Uterus (tissue), 4 donors: ENCODE results near the gene MYO1D. TPM values are rescaled to one million over a fixed set of nuclear protein-coding genes. Genes with fewer than 3 reads are reported as not detected.

Experiments used
- DNase-seq, 2 donors: peaks; one replicate each; pipeline ENCODE4 v3.0.0-alpha.2; 2019 to 2020
- H3K27ac ChIP-seq, 2 donors: fragments of 200-600 bp; sonication (generic); 1 replicate in 1 of 2; 2 replicates in 1 of 2; pipeline ENCODE4 v1.5.1; 2016 to 2018
- H3K27me3 ChIP-seq, 2 donors: fragments of 200-600 bp; sonication (generic); one replicate each; pipeline ENCODE4 v1.5.1; 2018 to 2019; ENCODE audit warnings: control low read depth in 1 of 2
- H3K36me3 ChIP-seq, 2 donors: fragments of 200-600 bp; sonication (generic); one replicate each; pipeline ENCODE4 v1.5.1; 2019; ENCODE audit warnings: control low read depth in 1 of 2
- H3K4me1 ChIP-seq, 2 donors: fragments of 200-600 bp; sonication (generic); one replicate each; pipeline ENCODE4 v1.5.1; 2018 to 2019; ENCODE audit warnings: control low read depth in 1 of 2
- H3K4me3 ChIP-seq, 2 donors: fragments of 200-600 bp; sonication (generic); 1 replicate in 1 of 2; 2 replicates in 1 of 2; pipeline ENCODE4 v1.5.1; 2018 to 2019; ENCODE audit warnings: mild to moderate bottlenecking in 1 of 2
- H3K9me3 ChIP-seq, 2 donors: fragments of 200-600 bp; sonication (generic); one replicate each; pipeline ENCODE4 v1.5.1; 2019; ENCODE audit warnings: control low read depth in 1 of 2
- CTCF ChIP-seq, 4 experiments: fragments of 200-600 bp in 2 of 4; fragments of 450-650 bp in 2 of 4; sonication (generic) in 2 of 4; IDR thresholded peaks; one replicate each; pipeline ENCODE4 v1.5.1; 2016 to 2019; ENCODE audit warnings: antibody characterized with exemption in 4 of 4, mild to moderate bottlenecking in 2 of 4, moderate library complexity in 1 of 4
- POLR2A ChIP-seq, 2 donors: fragments of 450-650 bp; IDR thresholded peaks; one replicate each; pipeline ENCODE4 v1.6.1; 2016; ENCODE audit warnings: antibody characterized with exemption in 2 of 2, mild to moderate bottlenecking in 1 of 2, moderate library complexity in 1 of 2
- intact Hi-C: fragments of 100-400 bp; cut with DNase I; formaldehyde crosslinking; loops from one replicate; pipeline ENCODE4 v1.15.1; 2023; ENCODE audit warnings: low total_unique reads
- total RNA-seq, 4 donors: library from RNA; depleted of rRNA in 3 of 4; stranded (reverse); fragments of >200 nt in 3 of 4; gene quantifications; one replicate each; pipeline versions ENCODE4 v1.1.0 to v1.2.4, GENCODE V29; 2014 to 2023
- donor health status: DM: yes; HTN: yes; CAD: no.

MYO1D gene
- total RNA-seq, 4 donors from 2014 or later, result 20.4 to 55.2 (median 30.6) TPM

- no peaks in the 10 kb centered on the region for H3K36me3 ChIP-seq
- H3K27ac ChIP-seq, result peak overlapping the region in 1 of 2 donors; percentile 11
- H3K27me3 ChIP-seq, result no peaks in the 10 kb centered on the region
- H3K4me3 ChIP-seq, result peak overlapping the region; percentile 39 to 40
- H3K9me3 ChIP-seq, result no peaks in the 10 kb centered on the region
- DNase-seq, result peak in 1 of 2 donors; percentile 22
- TF ChIP-seq CTCF (IDR thresholded peaks at IDR 0.05), result no peak
- no peak for TF ChIP-seq POLR2A (IDR thresholded peaks at IDR 0.05)
- intact Hi-C loops, result no loop called here
- H3K4me1 ChIP-seq, result no peaks in the 10 kb centered on the region
Observed at GRCh38 chr17:32519228-32520103, 357.5 kb downstream of the MYO1D start.

GRCh38 chr17:32518646-32519227, 358.2 kb downstream of the MYO1D start:
- Histone ChIP-seq H3K4me3 (peak overlapping the region; percentile 39 to 40), H3K9me3 (no peaks in the 10 kb centered on the region), H3K4me1 (no peaks in the 10 kb centered on the region), H3K36me3 (no peaks in the 10 kb centered on the region), H3K27me3 (no peaks in the 10 kb centered on the region), H3K27ac (peak overlapping the region in 1 of 2 donors; percentile 11)
- intact Hi-C loops, result no loop called here
- TF ChIP-seq POLR2A (IDR thresholded peaks at IDR 0.05) (no peak), CTCF (IDR thresholded peaks at IDR 0.05) (no peak)
- DNase-seq, result no peak

GRCh38 chr17:32517982-32518381, 358.9 kb downstream of the MYO1D start:
- intact Hi-C loops, result no loop called here
- DNase-seq, result no peak
- H3K36me3 ChIP-seq, result no peaks in the 10 kb centered on the region
- no peaks in the 10 kb centered on the region for H3K27me3 ChIP-seq
- TF ChIP-seq CTCF (IDR thresholded peaks at IDR 0.05), result no peak
- TF ChIP-seq POLR2A (IDR thresholded peaks at IDR 0.05), result no peak
- H3K9me3 ChIP-seq, result no peaks in the 10 kb centered on the region
- H3K27ac ChIP-seq, result no peak overlapping the region
- H3K4me1 ChIP-seq, result no peaks in the 10 kb centered on the region
- H3K4me3 ChIP-seq, result no peak overlapping the region

- TF ChIP-seq CTCF (IDR thresholded peaks at IDR 0.05), result no peak
- TF ChIP-seq POLR2A (IDR thresholded peaks at IDR 0.05), result no peak
Observed at GRCh38 chr17:32516940-32517701, 359.8 kb downstream of the MYO1D start.

More at GRCh38 chr17:32516940-32517701, 359.8 kb downstream of the MYO1D start:
- H3K27me3 ChIP-seq, result no peaks in the 10 kb centered on the region
- no peaks in the 10 kb centered on the region for H3K36me3 ChIP-seq
- no peaks in the 10 kb centered on the region for H3K9me3 ChIP-seq
- no peak overlapping the region for H3K27ac ChIP-seq
- intact Hi-C loops, result no loop called here
- no peak overlapping the region for H3K4me3 ChIP-seq
- DNase-seq, result no peak
- H3K4me1 ChIP-seq, result no peaks in the 10 kb centered on the region
